GM12872 (cell line): ENCODE measurements around the gene INPP5A.

Experiments used
- CTCF ChIP-seq: IDR thresholded peaks from 3 replicates; pipeline ENCODE4 v1.5.1; 2011; ENCODE audit warnings: low read depth, mild to moderate bottlenecking, low read length, moderate library complexity; ENCODE audit not compliant: insufficient read depth

The INPP5A gene

GRCh38 chr10:132774181-132774901 is 236.8 kb downstream of the INPP5A start:
- TF ChIP-seq CTCF = no peak

GRCh38 chr10:132774902-132775863 is 237.6 kb downstream of the INPP5A start:
- TF ChIP-seq CTCF = no peak

- TF ChIP-seq CTCF = no peak
These were observed 238.6 kb downstream of the INPP5A start for GRCh38 chr10:132776186-132776585.

GRCh38 chr10:132776821-132777220 is 239.2 kb downstream of the INPP5A start:
- TF ChIP-seq CTCF = no peak

- TF ChIP-seq CTCF = no peak
These were observed 239.9 kb downstream of the INPP5A start for GRCh38 chr10:132777441-132777840.

- no peak for TF ChIP-seq CTCF
These were observed 242.1 kb downstream of the INPP5A start for GRCh38 chr10:132779549-132780294.

GRCh38 chr10:132780356-132780755 is 242.8 kb downstream of the INPP5A start:
- no peak for TF ChIP-seq CTCF
